IMR-90 (cell line): Measurements from ENCODE around the gene OR2C1.

ENCODE experiments used
- BHLHE40 ChIP-seq: fragments of 150-350 bp; IDR thresholded peaks from 2 replicates; pipeline ENCODE4 v1.6.1; 2016; ENCODE audit warnings: mild to moderate bottlenecking, low read depth, low read length
- CEBPB ChIP-seq: IDR thresholded peaks from 2 replicates; pipeline ENCODE4 v1.6.1; 2012; ENCODE audit warnings: low read depth, low read length, improper control_type of control experiment
- CHD1 ChIP-seq: IDR thresholded peaks from 2 replicates; pipeline ENCODE4 v1.6.1; 2012; ENCODE audit warnings: low read depth, low read length, improper control_type of control experiment
- FOS ChIP-seq: fragments of 150-350 bp; IDR thresholded peaks from 2 replicates; pipeline ENCODE4 v1.6.1; 2016; ENCODE audit warnings: low read depth, low read length
- MAFK ChIP-seq: IDR thresholded peaks from 2 replicates; pipeline ENCODE4 v1.6.1; 2012; ENCODE audit warnings: low read depth, low read length, improper control_type of control experiment
- MAZ ChIP-seq: IDR thresholded peaks from 2 replicates; pipeline ENCODE4 v1.6.1; 2012; ENCODE audit warnings: low read depth, mild to moderate bottlenecking, low read length, improper control_type of control experiment, moderate library complexity, borderline replicate concordance
- MXI1 ChIP-seq: IDR thresholded peaks from 2 replicates; pipeline ENCODE4 v1.6.1; 2012; ENCODE audit warnings: low read depth, mild to moderate bottlenecking, low read length, moderate library complexity, borderline replicate concordance
- POLR2A ChIP-seq: IDR thresholded peaks from 2 replicates; pipeline ENCODE4 v1.6.1; 2012; ENCODE audit warnings: mild to moderate bottlenecking, low read depth, low read length
- RAD21 ChIP-seq: IDR thresholded peaks from 2 replicates; pipeline ENCODE4 v1.6.1; 2012; ENCODE audit warnings: low read length, improper control_type of control experiment
- RFX5 ChIP-seq: IDR thresholded peaks from 2 replicates; pipeline ENCODE4 v1.8.0; 2012; ENCODE audit warnings: low read depth, mild to moderate bottlenecking, low read length, moderate library complexity
- SMC3 ChIP-seq: fragments of 150-350 bp; IDR thresholded peaks from 2 replicates; pipeline ENCODE4 v1.6.1; 2016; ENCODE audit warnings: low read depth, mild to moderate bottlenecking, antibody characterized with exemption, low read length, moderate library complexity
- TF ChIP-seq, protein P1 (sequence below): conservative IDR thresholded peaks from 2 replicates; pipeline ENCODE4 v1.5.1; 2012; ENCODE audit warnings: mild to moderate bottlenecking, low read depth, low read length, improper control_type of control experiment
- TF ChIP-seq, protein P2 (sequence below): fragments of 150-350 bp; IDR thresholded peaks from 2 replicates; pipeline ENCODE4 v1.6.1; 2017; ENCODE audit warnings: mild to moderate bottlenecking, antibody characterized with exemption, low read length, low read depth

DNA sequence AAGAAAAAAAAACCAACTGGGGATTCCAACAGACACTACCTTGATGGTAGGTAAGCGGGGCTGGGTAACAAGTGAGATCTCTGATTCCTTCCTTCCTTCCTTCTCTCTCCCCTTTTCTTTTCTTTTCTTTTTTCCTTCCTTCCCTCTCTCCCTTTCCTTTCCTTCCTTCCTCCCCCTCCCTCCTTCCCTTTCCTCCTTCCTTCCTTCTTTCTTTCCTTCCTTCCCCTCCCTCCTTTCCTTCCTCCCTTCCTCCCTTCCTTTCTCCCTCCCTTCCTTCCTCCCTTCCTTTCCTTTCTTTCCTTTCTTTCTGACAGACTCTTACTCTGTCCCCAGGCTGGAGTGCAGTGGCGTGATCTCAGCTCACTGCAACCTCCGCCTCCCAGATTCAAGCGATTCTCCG lies 20.0 kb downstream of the OR2C1 start:
- TF ChIP-seq, protein P1, sequence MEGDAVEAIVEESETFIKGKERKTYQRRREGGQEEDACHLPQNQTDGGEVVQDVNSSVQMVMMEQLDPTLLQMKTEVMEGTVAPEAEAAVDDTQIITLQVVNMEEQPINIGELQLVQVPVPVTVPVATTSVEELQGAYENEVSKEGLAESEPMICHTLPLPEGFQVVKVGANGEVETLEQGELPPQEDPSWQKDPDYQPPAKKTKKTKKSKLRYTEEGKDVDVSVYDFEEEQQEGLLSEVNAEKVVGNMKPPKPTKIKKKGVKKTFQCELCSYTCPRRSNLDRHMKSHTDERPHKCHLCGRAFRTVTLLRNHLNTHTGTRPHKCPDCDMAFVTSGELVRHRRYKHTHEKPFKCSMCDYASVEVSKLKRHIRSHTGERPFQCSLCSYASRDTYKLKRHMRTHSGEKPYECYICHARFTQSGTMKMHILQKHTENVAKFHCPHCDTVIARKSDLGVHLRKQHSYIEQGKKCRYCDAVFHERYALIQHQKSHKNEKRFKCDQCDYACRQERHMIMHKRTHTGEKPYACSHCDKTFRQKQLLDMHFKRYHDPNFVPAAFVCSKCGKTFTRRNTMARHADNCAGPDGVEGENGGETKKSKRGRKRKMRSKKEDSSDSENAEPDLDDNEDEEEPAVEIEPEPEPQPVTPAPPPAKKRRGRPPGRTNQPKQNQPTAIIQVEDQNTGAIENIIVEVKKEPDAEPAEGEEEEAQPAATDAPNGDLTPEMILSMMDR, result no peak
- no peak for TF ChIP-seq POLR2A
- no peak for TF ChIP-seq RFX5
- no peak for TF ChIP-seq MAFK
- TF ChIP-seq FOS, result no peak
- TF ChIP-seq CHD1, result no peak
- no peak for TF ChIP-seq MXI1
- TF ChIP-seq MAZ, result no peak
- TF ChIP-seq SMC3, result no peak
- TF ChIP-seq, protein P2, sequence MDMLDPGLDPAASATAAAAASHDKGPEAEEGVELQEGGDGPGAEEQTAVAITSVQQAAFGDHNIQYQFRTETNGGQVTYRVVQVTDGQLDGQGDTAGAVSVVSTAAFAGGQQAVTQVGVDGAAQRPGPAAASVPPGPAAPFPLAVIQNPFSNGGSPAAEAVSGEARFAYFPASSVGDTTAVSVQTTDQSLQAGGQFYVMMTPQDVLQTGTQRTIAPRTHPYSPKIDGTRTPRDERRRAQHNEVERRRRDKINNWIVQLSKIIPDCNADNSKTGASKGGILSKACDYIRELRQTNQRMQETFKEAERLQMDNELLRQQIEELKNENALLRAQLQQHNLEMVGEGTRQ, result no peak
- no peak for TF ChIP-seq CEBPB
- no peak for TF ChIP-seq RAD21
- no peak for TF ChIP-seq BHLHE40
